GM21515 (cell line): ENCODE results near the gene TRIML2.

Source experiments
- ATAC-seq: cut with Tn5 transposase; IDR thresholded peaks from one replicate; pipeline ENCODE4 v1.9.1; 2021; ENCODE audit not compliant: unreplicated experiment

Gene TRIML2, protein sequence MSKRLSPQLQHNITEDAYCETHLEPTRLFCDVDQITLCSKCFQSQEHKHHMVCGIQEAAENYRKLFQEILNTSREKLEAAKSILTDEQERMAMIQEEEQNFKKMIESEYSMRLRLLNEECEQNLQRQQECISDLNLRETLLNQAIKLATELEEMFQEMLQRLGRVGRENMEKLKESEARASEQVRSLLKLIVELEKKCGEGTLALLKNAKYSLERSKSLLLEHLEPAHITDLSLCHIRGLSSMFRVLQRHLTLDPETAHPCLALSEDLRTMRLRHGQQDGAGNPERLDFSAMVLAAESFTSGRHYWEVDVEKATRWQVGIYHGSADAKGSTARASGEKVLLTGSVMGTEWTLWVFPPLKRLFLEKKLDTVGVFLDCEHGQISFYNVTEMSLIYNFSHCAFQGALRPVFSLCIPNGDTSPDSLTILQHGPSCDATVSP

DNA sequence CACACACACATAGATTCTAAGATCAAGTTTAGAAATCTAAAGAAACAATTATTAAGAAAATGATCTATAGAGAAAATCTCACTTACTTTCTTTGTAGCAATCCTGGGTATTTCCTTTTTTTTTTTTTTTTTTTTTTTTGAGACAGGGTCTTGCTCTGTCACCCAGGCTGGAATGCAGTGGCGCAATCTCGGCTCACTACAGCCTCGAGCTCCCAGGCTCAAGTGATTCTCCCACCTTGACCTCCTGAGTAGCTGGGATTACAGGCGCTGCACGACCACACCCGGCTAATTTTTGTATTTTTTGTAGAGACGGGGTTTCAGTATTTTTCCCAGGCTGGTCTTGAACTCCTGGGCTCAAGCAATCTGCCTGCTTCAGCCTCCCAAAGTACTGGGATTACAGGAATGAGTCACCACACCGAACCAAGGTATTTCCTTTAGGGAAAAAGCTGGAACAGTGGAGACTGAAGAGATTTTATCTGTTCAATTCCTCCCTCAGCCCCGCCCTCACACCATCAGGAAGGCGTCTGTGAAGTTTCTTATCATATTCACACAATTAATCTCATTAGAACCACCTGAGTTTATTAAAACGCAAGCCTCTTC, at the start of gene TRIML2:
TSS of gene TRIML2 (minus strand) at position 447 of the 599 bp plus-strand sequence. CDS start 4,235 bp downstream, outside the sequence.
- no peak for ATAC-seq

DNA sequence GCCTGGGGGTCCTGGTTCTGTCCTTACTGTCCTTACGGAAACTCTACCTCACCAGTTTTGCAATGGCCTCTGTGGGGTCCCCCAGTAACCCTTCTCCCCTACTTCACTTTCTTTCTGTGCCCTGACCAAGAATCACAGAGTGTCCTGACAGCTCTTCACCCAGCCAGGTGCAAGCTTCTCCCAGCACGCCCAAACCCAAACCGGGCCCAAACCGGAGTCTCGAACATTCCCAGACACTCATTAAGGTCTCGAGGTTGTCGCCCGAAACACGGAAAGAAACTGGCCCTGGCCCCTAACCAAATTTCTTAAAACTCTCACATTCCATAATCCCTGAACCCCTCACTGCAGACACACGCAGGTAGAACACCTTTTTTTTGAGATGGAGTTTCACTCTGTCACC, 48.9 kb upstream of the TRIML2 start:
- ATAC-seq, result no peak

DNA sequence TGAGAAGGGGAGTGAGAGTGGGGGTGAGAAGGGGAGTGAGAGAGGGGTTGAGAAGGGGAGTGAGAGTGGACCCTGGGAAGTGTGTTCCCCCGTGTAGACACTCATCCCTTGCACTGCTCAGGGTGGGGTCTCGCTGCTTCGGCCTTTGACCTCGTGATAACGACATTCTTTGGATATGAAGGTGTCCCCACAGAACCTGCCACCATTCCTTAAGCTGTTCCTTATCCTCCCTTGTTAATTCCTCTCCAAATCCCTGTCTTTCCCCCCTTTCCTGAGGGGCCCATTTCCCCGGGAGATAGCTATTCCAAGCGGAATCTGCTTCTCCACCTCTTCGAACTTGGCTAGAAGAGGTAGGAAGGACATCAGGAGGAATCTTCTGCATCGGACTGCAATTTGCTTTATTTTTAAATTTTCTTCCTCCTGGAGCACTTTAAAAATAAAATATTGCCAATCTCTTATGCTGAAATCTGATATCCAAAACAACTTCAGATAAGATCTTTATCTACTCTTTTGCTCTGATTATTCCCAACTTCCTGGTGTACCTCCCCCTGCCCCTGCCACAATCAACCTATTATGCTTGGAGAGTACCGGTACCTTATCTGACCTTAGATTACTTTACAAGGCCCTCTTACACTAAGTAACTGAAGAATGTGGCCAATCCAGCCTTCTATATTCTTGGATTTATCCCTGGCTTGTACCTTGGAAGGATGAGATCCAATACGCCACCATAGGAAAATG, 45.4 kb upstream of the TRIML2 start:
- no peak for ATAC-seq

DNA sequence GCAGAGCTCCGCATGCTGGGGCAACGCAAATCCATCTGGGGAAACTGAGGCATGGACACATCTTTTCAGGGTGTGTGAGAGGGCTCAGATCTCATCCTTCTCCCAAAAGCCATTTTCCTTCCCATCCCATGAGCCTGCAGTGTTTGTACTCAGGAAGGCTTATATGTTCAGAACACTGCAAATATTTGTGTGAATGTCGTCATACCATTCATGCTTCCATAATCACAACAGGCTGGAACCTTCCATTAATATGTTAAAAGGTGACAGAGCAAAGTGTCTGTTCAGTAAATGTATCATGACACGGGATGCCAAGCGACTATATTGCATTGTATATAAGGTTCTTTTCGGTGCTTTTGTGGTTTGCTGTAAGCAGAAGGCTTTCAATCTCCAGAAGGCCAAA, 38.4 kb upstream of the TRIML2 start:
- ATAC-seq, result no peak

DNA sequence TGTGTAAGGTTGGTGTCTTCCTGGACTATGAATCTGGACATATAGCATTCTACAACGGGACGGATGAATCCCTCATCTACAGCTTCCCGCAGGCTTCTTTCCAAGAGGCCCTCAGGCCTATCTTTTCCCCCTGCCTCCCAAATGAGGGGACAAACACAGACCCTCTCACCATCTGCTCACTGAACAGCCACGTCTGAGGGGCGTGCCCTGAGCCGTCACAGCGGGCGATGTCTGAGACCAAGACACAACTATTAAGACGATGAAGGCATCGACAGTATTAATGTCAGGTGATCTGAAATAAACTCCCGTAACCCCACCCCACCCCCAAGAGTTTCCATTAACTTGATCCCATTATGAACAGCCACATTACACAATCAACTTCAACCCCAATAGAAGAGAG, 37.8 kb upstream of the TRIML2 start:
- ATAC-seq, result no peak

DNA sequence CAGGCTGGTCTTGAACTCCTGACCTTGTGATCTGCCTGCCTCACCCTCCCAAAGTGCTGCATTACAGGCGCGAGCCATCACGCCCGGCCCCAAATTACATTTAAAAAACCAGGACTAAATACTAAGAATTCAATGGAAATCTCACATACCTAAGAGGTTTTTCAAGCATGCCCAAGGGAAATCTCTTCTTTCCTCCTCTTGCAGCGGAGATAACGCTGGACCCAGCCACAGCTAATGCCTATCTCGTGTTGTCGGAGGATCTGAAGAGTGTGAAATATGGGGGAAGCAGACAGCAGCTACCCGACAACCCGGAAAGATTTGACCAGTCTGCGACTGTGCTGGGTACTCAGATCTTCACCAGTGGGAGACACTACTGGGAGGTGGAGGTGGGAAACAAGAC, 37.2 kb upstream of the TRIML2 start:
- no peak for ATAC-seq

DNA sequence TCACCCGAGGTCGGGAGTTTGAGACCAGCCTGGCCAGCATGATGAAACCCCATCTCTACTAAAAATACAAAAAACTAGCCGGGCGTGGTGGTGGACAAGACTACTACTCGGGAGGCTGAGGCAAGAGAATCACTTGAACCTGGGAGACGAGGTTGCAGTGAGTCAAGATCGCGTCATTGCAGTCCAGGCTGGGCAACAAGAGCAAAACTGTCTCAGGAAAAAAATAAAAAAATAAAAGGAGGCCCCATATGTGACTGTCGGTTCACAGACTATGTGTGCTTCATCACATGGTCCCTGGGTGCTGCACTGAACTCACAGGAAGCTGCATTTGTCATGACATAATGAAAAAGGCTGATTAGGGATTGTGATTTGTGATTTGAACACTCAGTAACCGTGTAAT, 36.2 kb upstream of the TRIML2 start:
- no peak for ATAC-seq

DNA sequence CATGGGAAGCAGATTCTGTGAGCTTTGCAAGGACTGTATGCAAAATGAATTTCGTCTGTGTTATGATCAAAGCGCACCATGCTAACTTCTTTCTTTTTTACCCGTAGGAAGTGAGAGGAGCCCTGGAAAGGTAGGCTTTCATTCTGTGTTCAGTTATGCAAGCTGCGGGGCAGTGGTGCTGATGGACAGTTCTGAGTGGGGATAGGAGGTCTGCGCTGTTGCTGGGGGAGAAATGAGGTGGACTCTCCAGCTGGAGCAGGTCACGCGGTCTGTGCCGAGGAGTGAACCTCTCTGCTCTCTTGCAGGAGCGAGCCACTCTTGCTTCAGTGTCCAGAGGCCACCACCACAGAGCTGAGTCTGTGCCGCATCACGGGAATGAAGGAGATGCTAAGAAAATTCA, 34.3 kb upstream of the TRIML2 start:
- ATAC-seq, result no peak

DNA sequence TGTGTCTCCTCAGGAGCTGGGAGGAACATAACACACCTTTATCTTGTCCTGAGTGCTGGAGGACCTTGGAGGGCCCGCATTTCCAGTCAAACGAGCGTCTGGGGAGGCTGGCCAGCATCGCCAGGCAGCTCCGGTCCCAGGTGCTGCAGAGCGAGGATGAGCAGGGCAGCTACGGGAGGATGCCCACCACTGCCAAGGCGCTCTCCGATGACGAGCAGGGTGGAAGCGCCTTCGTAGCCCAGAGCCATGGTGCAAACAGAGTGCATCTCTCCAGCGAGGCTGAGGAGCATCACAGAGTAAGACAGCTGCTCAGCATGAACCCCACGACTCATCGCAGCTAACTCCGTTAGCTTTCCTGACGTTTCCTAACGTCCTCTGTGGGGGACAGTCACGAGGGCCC, 30.3 kb upstream of the TRIML2 start:
- no peak for ATAC-seq

DNA sequence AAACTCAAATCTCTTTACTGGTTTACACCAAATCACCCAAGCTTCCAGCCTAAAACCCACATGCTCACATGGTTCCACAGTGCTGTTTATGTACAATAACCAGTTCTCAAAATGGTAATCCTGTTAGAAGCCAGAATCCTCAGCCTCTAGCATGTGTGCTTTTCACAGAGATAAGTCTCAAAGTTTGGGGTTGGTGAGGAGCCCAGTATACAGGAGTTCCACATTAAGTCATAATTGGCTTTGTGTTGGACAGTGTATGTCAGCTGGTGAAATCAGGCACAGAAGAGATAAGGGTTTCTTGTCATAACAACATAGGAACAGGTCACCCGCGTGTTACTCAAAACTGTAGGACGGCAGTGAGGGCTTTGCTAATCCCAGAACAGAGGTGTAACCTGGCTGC, 29.7 kb upstream of the TRIML2 start, which contains the start of gene TRIML1:
TSS of gene TRIML1 (plus strand) at position 301 of the 400 bp plus-strand sequence. CDS start 118 bp downstream, outside the sequence.
- ATAC-seq, result no peak

DNA sequence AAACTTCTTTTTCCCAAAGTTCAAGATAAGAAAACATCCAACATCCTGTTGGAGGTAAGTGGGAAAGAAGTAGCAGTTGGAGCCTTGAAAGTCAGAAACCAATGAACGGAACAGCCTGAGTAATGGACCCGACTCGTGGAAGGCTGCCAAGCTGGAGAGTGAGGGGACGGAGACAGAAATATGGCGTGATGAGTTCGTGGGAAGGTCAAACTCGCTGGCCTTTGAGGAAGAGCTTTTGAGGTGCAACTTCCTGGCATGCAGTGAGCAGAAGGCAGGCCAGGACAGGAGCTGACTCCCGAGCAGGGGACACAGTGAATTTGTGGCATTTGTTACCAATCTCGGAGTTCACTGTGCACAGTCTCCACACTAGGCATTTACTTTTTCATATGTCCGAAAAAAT, 28.8 kb upstream of the TRIML2 start:
- ATAC-seq, result no peak

DNA sequence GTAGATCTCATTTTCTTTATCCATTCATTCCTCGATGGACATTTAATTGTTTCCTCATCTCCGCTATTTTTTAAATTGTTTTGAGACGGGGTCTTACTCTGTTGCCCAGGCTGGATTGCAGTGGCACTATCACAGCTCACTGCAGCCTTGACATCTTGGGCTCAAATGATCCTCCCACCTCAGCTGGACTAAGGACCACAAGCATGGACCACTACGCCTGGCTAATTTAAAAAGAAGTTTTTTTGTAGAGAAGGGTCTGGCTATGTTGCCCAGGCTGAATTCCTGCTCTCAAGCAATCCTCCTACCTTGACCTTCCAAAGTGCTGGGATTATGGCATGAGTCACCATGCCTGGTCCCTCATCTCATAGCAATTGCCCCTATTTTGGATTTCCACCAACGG, 22.8 kb upstream of the TRIML2 start:
- ATAC-seq, result no peak

DNA sequence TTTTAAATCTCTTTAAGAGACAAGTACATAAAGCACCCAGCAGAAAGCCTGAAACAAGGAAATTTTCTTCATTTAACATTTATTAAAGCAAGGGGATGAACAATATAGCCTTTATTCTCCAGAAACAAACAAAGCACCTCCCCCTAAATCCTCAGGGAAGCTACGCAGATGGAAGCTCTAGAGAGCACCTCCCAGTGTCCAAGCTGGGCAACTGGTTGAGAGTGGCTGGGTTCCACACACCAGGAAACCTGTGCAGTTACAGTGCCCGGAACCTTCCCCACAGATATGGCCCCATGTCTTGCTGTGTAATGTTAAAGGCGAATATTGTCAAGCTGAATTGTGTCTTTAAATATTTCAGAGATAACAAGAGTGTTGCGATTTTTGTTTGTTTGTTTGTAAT, 21.0 kb upstream of the TRIML2 start:
- no peak for ATAC-seq

DNA sequence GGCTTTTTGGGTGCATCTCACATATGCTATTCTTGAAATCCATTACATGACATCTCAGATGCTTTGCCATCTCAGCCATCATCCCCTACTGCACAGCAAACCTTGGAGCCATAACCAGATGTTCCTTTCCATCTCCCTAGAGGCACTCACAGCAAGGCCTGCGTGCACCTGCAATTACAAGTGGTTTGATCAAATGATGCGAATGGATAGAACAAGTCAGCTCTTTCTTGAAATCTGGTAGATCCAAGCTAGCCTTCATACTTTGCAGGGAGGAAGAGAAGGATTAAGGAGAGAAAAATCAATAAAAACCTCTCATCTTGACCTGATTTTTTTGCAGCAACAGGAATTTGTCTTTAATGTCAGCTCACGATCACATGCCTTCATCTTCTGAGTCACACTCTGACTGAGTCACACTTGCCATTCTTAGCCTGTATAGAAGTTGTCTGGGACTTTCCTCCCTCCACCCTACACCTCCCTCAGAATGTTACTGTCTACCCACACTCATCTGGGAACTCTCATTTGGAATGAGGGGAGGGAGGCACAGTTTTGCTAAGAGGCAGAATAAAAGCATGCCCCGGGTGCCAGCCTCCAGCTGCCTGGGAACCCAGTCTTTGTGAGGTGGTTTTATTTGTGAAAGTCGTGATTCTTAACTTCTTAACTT, 17.9 kb upstream of the TRIML2 start:
- ATAC-seq, result no peak

DNA sequence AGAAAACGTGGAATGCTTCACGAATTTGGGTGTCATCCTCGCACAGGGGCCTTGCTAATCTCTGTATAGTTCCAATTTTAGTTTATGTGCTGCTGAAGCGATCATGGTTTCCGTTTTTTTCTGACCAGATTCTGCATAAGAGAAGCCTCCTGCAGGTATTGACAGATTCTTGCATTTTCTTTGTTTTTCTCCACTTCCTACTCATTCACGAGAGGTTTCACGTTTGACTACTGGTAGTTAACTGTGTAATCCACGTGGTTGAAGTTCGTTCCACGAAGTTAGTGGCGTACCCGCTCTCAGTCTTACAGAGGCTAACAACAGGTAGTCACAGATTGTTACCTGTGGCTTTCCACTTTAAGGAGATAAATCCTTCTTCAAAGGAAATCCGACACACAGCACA, 12.1 kb upstream of the TRIML2 start:
- no peak for ATAC-seq

DNA sequence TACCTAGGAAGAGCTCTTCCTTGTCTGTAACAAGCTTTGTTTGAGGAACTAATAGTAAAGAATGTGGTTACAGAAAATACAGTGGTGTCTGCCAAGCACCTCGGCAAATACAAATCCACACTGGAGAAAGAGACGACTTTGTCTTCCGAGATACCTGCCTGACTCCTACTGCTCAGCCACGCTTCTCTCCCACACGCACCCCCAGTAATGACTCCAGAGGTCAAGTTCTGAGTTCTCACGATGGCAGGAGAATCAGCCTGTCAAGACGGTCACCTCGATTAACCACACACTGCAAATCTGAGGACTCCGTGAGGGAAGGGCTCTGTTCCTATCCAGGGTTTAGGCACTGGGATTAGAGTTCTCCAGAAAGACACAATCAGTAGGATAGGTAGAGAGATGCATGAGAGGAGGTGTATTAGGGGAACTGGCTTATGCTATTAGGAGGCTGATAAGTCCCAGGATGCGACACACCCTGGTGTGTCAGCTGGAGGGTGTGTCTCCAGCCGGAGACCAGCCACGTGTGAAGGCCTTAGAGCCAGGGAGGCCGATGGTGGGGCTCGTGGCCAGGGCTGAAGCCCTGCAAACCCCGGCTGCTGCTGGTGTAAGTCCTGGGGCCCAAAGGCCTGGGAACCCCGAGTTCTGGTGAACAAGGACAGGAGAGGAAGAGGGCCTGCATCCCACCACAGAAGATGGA, 8.4 kb upstream of the TRIML2 start:
- ATAC-seq, result no peak

DNA sequence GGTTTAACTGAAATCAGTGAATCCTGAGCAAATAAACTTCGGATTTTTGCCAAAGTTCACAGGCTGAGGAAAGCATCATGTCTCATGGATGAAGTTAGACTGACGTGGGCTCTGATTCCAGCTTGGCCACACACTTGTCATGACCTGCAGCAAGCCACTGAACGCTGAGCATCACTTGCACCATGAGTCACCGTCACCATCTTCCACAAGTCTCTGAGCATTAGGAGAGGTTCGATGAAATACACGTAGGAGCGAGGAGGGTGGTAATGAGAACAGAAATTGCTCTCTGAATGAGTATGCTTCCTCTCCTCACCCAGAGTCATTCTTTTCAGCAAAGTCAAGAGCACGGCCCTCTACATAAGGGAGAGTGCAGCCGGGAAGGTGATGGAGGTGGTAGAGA, 3.8 kb upstream of the TRIML2 start:
- no peak for ATAC-seq

DNA sequence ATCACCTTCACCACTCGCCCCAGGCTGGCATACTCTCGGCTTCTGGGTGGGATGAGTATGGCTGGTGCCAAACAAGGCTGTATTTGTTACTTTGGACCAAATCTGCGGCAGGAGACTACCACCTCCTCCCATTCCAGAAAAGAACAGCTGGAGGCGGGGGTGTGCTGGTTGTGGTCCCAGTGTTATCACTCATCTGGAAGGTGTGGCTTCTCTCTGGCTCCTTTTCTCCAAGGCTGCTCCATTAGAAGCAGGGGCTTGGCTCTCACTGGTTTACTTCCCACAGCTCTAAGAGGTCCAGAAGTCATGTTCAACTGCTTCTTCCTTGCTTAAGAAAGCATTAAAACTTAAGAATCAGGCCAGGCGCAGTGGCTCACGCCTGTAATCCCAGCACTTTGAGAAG, 2.6 kb upstream of the TRIML2 start:
- no peak for ATAC-seq

DNA sequence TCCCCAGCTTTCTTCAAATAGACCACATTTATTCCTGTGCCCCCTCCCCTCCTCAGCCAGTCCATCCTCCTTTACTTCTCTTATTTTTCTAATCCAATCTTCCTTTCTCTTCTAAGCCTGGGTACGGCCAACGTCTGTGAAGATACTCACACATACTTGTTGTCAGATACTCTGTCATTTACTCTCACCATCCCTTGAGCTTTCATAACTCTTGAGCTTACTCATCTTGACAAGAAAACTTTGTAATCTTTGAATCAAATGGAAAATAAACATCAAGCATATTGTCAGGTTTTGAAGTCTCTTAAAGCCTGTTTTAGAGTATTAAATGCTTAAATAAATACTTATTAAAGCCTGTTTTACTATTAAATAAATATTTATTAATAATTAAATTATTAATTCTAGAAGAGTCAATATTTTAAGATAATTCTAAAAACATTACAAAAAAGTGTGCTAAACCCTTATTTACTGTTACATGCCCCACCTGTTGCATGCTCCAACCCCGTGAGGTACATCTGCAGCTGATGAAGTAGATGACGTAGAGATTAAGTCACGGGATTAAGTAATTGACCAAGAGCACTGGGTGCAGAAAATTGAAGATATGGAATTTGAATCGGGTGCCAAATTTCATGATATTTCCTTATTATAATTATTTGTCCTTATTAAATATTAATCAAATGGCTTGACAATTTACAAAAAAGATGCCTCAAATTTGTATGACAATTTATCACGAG, 1.5 kb upstream of the TRIML2 start:
- no peak for ATAC-seq

DNA sequence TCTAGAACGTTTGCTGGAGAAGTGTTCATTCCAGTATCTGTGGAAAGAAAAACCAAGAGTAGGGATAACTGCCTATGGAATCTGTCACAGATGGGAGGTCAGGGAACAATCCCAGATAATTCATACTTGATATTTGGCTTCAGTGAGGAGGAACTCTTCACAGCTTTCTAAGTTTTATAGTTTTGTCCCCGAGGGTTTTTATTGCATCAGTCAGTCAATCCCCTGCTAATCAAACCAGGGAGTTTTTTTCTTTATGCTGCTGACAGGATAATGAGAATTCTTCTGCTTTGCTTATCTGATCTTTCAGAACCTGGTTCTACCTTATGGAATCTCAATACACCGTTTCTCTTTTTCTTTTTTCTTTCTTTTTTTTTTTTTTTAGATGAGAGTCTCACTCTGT, 633 bp upstream of the TRIML2 start:
- ATAC-seq, result no peak
